ENCODE data around the gene SGSM1.

SGSM1 gene

DNA sequence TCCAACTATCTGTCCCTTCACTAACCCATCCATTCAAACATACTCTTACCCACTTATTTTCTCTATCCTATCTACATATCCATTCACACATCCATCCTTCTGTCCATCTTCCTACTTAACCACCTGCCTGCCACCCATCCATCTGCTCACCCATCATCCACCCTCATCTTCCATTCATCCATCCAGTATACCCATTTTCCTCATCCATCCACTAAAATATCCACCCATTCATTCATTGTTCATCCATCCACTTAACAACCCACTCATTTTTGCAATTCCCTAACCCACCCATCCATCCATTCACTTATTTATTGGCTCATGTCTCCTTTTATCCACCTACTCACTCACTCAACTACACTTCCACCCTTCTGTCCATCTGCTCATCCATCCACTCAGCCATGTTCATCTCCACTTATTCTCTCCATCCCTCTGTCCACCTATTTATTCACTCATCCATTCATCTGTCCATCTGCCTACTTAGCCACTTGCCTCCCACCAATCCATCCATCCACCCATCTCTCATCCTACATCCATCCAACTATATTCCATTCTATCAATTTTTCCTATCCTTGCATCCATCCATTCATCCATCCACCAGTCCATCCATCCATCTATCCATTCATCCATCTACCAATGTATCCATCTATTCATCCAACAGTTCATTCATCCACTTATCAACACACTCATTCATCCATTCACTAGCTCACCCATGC lies 129.9 kb downstream of the SGSM1 start:
- Histone ChIP-seq H3K27me3 (ENCODE audit: control insufficient read depth, insufficient read depth, low read length) (no peaks in the 10 kb centered on the region), H3K36me3 (ENCODE audit: control insufficient read depth, insufficient read depth, low read length) (no peaks in the 10 kb centered on the region), H3K4me3 (ENCODE audit: low read length) (no peak overlapping the region), H3K9me3 (ENCODE audit: control insufficient read depth, insufficient read depth, low read length) (no peaks in the 10 kb centered on the region), H3K27ac (ENCODE audit: low read length) (no peak overlapping the region), H3K4me1 (ENCODE audit: control insufficient read depth, insufficient read depth, low read length) (no peaks in the 10 kb centered on the region; the same call in 1 of the 2 replicates)
- no peak for DNase-seq (ENCODE audit: low read depth, low spot score)

DNA sequence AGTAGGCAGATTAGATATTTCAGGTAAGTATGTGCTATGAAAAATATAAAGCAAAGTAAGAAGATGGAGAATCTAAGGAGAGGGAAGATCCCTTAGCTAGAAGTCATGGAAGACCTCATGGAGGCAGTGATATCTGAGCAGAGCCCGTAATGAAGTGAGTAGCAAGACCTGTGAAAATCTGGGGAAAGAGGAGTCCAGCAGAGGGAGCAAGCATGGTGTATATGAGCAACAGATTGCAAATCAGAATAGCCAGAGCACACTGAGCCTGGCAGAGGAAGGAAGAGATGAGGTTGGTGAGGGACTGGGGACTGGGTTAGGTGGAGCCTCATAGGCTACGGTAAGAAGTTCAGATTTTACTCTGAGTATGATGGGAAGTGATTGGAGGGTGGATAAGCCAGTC lies 131.1 kb downstream of the SGSM1 start:
- no CpG with 5 or more reads among the region's 2 CpGs for WGBS (ENCODE audit: insufficient coverage, insufficient read length)
- DNase-seq (ENCODE audit: low read depth, low spot score), result no peak

GRCh38 chr22:24938741-24939341 lies 132.8 kb downstream of the SGSM1 start:
- no peaks in the 10 kb centered on the region for H3K9me3 ChIP-seq (ENCODE audit: control insufficient read depth, insufficient read depth, low read length)
- H3K27ac ChIP-seq (ENCODE audit: low read length), result no peak overlapping the region
- H3K27me3 ChIP-seq (ENCODE audit: control insufficient read depth, insufficient read depth, low read length), result no peaks in the 10 kb centered on the region
- no CpG with 5 or more reads among the region's 11 CpGs for WGBS (ENCODE audit: insufficient coverage, insufficient read length)
- no peaks in the 10 kb centered on the region; the same call in 1 of the 2 replicates for H3K4me1 ChIP-seq (ENCODE audit: control insufficient read depth, insufficient read depth, low read length)
- DNase-seq (ENCODE audit: low read depth, low spot score), result no peak
- no peak overlapping the region for H3K4me3 ChIP-seq (ENCODE audit: low read length)
- H3K36me3 ChIP-seq (ENCODE audit: control insufficient read depth, insufficient read depth, low read length), result no peaks in the 10 kb centered on the region

More for the DNA sequence above, 131.1 kb downstream of the SGSM1 start:
- Histone ChIP-seq H3K27me3 (ENCODE audit: control insufficient read depth, insufficient read depth, low read length) (no peaks in the 10 kb centered on the region), H3K4me1 (ENCODE audit: control insufficient read depth, insufficient read depth, low read length) (no peaks in the 10 kb centered on the region; the same call in 1 of the 2 replicates), H3K4me3 (ENCODE audit: low read length) (no peak overlapping the region), H3K27ac (ENCODE audit: low read length) (no peak overlapping the region), H3K9me3 (ENCODE audit: control insufficient read depth, insufficient read depth, low read length) (no peaks in the 10 kb centered on the region), H3K36me3 (ENCODE audit: control insufficient read depth, insufficient read depth, low read length) (no peaks in the 10 kb centered on the region)

GRCh38 chr22:24942301-24942700 lies 136.3 kb downstream of the SGSM1 start:
- Histone ChIP-seq H3K4me1 (ENCODE audit: control insufficient read depth, insufficient read depth, low read length) (no peaks in the 10 kb centered on the region; the same call in 1 of the 2 replicates), H3K4me3 (ENCODE audit: low read length) (no peak overlapping the region), H3K27me3 (ENCODE audit: control insufficient read depth, insufficient read depth, low read length) (no peaks in the 10 kb centered on the region), H3K36me3 (ENCODE audit: control insufficient read depth, insufficient read depth, low read length) (no peaks in the 10 kb centered on the region), H3K27ac (ENCODE audit: low read length) (no peak overlapping the region), H3K9me3 (ENCODE audit: control insufficient read depth, insufficient read depth, low read length) (no peaks in the 10 kb centered on the region)
- WGBS (ENCODE audit: insufficient coverage, insufficient read length), result no CpG with 5 or more reads among the region's 3 CpGs
- DNase-seq (ENCODE audit: low read depth, low spot score), result no peak

GRCh38 chr22:24944217-24944937 lies 138.4 kb downstream of the SGSM1 start:
- Histone ChIP-seq H3K36me3 (ENCODE audit: control insufficient read depth, insufficient read depth, low read length) (no peaks in the 10 kb centered on the region), H3K4me1 (ENCODE audit: control insufficient read depth, insufficient read depth, low read length) (peaks cover 3% of the 10 kb centered on the region; the same call in 1 of the 2 replicates), H3K4me3 (ENCODE audit: low read length) (no peak overlapping the region), H3K27ac (ENCODE audit: low read length) (no peak overlapping the region), H3K9me3 (ENCODE audit: control insufficient read depth, insufficient read depth, low read length) (no peaks in the 10 kb centered on the region), H3K27me3 (ENCODE audit: control insufficient read depth, insufficient read depth, low read length) (no peaks in the 10 kb centered on the region)
- no CpG with 5 or more reads among the region's 10 CpGs for WGBS (ENCODE audit: insufficient coverage, insufficient read length)
- no peak for DNase-seq (ENCODE audit: low read depth, low spot score)

GRCh38 chr22:24945430-24945829 lies 139.4 kb downstream of the SGSM1 start:
- Histone ChIP-seq H3K9me3 (ENCODE audit: control insufficient read depth, insufficient read depth, low read length) (no peaks in the 10 kb centered on the region), H3K4me3 (ENCODE audit: low read length) (no peak overlapping the region), H3K27ac (ENCODE audit: low read length) (no peak overlapping the region), H3K4me1 (ENCODE audit: control insufficient read depth, insufficient read depth, low read length) (0 out of 2 replicates have a peak, but pooled peaks cover 5% of the 10 kb centered on the region), H3K27me3 (ENCODE audit: control insufficient read depth, insufficient read depth, low read length) (no peaks in the 10 kb centered on the region), H3K36me3 (ENCODE audit: control insufficient read depth, insufficient read depth, low read length) (no peaks in the 10 kb centered on the region)
- no CpG with 5 or more reads among the region's 4 CpGs for WGBS (ENCODE audit: insufficient coverage, insufficient read length)
- DNase-seq (ENCODE audit: low read depth, low spot score), result no peak

DNA sequence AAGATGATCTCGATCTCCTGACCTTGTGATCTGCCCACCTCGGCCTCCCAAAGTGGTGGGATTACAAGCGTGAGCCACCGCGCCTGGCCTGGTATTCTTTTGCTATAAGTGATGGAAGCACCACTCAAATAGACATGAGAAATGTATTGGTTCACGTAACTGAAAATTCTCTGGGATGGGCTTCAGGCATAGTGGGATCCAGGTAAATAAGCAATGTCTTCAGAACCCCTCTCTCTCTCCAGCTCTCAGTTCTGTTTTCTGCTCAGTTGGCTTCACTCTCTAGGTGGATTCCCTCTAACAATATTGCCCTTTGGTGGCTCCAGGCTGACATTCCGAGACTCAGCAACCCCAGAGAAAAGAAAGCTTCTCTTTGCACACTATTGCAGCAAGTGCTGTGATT lies 141.4 kb downstream of the SGSM1 start:
- H3K9me3 ChIP-seq (ENCODE audit: control insufficient read depth, insufficient read depth, low read length), result no peaks in the 10 kb centered on the region
- H3K4me1 ChIP-seq (ENCODE audit: control insufficient read depth, insufficient read depth, low read length), result 0 out of 2 replicates have a peak, but pooled peaks cover 5% of the 10 kb centered on the region
- H3K27ac ChIP-seq (ENCODE audit: low read length), result no peak overlapping the region
- H3K4me3 ChIP-seq (ENCODE audit: low read length), result no peak overlapping the region
- no peak for DNase-seq (ENCODE audit: low read depth, low spot score)
- no CpG with 5 or more reads among the region's 7 CpGs for WGBS (ENCODE audit: insufficient coverage, insufficient read length)
- H3K27me3 ChIP-seq (ENCODE audit: control insufficient read depth, insufficient read depth, low read length), result no peaks in the 10 kb centered on the region
- no peaks in the 10 kb centered on the region for H3K36me3 ChIP-seq (ENCODE audit: control insufficient read depth, insufficient read depth, low read length)

GRCh38 chr22:24947881-24948280 lies 141.9 kb downstream of the SGSM1 start:
- Histone ChIP-seq H3K4me3 (ENCODE audit: low read length) (no peak overlapping the region), H3K27me3 (ENCODE audit: control insufficient read depth, insufficient read depth, low read length) (no peaks in the 10 kb centered on the region), H3K36me3 (ENCODE audit: control insufficient read depth, insufficient read depth, low read length) (no peaks in the 10 kb centered on the region), H3K9me3 (ENCODE audit: control insufficient read depth, insufficient read depth, low read length) (no peaks in the 10 kb centered on the region), H3K4me1 (ENCODE audit: control insufficient read depth, insufficient read depth, low read length) (0 out of 2 replicates have a peak, but pooled peaks cover 5% of the 10 kb centered on the region), H3K27ac (ENCODE audit: low read length) (no peak overlapping the region)
- no CpG with 5 or more reads among the region's 12 CpGs for WGBS (ENCODE audit: insufficient coverage, insufficient read length)
- DNase-seq (ENCODE audit: low read depth, low spot score), result no peak

- Histone ChIP-seq H3K27ac (ENCODE audit: low read length) (no peak overlapping the region), H3K36me3 (ENCODE audit: control insufficient read depth, insufficient read depth, low read length) (no peaks in the 10 kb centered on the region), H3K4me1 (ENCODE audit: control insufficient read depth, insufficient read depth, low read length) (0 out of 2 replicates have a peak, but pooled peaks cover 5% of the 10 kb centered on the region), H3K27me3 (ENCODE audit: control insufficient read depth, insufficient read depth, low read length) (no peaks in the 10 kb centered on the region), H3K4me3 (ENCODE audit: low read length) (no peak overlapping the region), H3K9me3 (ENCODE audit: control insufficient read depth, insufficient read depth, low read length) (no peaks in the 10 kb centered on the region)
- WGBS (ENCODE audit: insufficient coverage, insufficient read length), result no CpG with 5 or more reads among the region's 13 CpGs
- DNase-seq (ENCODE audit: low read depth, low spot score), result no peak
These were observed 142.6 kb downstream of the SGSM1 start for GRCh38 chr22:24948356-24949202.

Data from iPS DF 6.9 (cell line).